Erythroblast (primary cell): ENCODE results near the gene CTXND1.

Experiments used
- GATA1 ChIP-seq: IDR thresholded peaks from 2 replicates; pipeline ENCODE4 v1.6.1; 2011; ENCODE audit warnings: low read depth, mild to moderate bottlenecking, control low read depth, low read length, moderate library complexity
- POLR2A ChIP-seq: IDR thresholded peaks from 2 replicates; pipeline ENCODE4 v1.6.1; 2011; ENCODE audit warnings: mild to moderate bottlenecking, low read length

GRCh38 chr15:80180986-80181385, 71.0 kb downstream of the CTXND1 start:
- TF ChIP-seq POLR2A (no peak), GATA1 (no peak)
